NOMO-1 (cell line): ENCODE results near the gene MANBA.

ENCODE experiments used
- DNase-seq, 2 experiments: peaks; one replicate each; lab custom pipeline; 2025; ENCODE audit not compliant: unreplicated experiment in 2 of 2; lab: John Stamatoyannopoulos, UW

Gene MANBA

DNA sequence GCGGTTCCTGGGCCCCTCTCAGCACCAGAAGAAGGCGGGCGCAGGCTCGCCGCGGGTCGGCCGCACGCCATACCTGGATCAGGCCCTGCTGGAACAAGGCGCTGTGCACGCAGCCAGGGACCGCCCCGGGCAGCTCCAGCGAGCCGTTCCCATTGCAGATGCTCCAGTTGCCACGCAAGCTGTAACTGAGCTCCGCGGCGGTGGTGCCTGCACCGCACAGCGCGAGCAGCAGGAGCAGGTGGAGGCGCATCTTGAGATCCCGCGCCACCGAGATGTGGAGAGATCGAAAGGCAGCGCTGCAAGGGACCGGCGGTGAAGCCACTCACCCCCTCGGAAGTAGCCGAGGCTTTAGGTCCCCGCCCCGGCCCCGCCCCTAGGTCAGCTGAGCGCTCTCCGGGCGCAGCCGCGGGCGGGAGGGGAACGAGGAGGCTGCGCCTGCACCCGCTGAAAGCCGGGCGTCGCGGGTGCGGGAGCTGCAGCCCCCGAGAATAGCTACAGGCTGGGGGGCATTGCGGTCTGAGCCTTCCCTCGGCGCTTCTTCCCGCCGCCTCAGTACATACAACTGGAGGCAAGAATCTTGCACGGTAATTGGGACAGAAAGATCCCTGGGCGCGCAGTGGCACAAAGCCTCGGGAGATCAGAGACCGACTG is at the start of gene MANBA:
Gene MANBA, minus strand, starts transcription at position 324 of the 651 bp plus-strand sequence. Its CDS starts 74 bp downstream, at position 250.
- peak; percentile 80 to 89 for DNase-seq

DNA sequence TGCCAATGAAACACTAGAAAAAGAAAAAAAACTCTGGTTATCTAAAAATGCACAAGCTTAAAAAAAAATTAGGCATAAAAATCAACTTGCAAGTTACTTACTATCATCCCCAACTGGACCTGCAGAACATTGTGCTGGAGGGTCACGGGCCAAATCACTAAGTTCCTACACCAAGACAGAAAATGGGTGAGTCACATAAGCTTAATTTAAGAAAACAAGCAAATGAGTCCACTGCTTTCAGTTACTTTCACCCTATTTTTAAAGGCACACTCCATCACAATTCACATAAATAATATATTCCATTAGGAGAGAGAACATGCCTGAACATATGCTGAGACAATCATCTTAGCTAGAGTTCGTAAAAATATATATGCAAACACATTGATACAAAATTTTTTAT is 48.9 kb upstream of the MANBA start:
- no peak for DNase-seq

DNA sequence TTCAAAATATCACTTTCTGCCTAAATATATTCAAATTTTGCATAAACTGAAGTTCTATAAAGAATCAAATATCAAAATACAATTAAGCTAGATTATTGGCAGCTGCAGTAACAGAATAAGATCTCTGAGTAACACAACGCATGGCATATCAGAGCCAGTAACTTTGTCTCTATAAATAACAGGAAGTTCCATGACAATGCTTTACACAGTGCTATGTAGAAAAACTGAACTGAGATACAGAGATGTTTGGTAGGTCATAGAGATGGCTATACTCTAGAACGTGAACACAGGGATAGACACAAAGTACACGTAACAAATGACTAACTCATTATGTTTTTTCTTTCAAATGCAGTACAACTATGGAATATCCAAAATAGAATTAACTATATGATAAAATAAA is 48.4 kb upstream of the MANBA start:
- DNase-seq = no peak

DNA sequence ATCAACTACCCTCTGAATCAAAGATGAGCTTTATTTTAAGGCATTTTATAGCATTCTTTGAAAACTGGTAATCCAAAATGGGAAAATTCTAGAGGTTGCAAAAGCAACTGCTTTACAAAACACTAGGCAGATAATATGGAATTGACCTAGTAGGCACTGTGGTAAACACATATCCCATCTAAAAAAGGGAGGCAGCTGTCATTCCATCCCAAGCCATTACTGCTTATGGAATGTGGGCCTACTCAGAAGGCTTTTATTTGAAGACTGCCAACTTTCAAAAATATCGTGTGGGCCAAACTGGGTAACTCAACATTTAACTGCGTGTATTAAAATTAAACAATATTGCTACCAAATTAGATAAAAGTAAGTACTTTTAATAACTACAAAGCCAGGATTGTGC is 47.2 kb upstream of the MANBA start:
- DNase-seq = no peak

- no peak for DNase-seq
Observed at GRCh38 chr4:102807345-102807744, 46.6 kb upstream of the MANBA start.

DNA sequence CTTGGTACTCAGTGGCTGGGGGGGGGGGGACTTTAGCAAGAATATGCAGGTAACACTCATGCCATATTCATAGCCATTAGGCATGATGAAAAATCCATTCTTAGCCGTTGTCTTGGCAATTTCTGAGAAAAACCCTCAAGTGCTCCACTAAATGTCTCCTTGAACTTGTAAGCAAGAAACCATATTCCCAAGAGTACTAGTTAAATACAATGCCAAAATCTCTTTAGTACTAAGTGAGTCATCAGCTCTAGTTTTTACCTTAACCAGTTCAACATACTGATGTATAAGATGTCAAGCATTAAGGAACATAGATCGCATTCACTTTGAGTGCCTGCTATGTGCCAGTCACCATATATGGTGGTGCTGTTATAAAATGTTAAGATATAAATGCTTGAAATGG is 39.0 kb upstream of the MANBA start:
- DNase-seq = no peak

GRCh38 chr4:102794999-102795398 is 34.2 kb upstream of the MANBA start:
- DNase-seq = no peak

- DNase-seq = no peak
Observed at GRCh38 chr4:102792361-102792936, 31.7 kb upstream of the MANBA start.

DNA sequence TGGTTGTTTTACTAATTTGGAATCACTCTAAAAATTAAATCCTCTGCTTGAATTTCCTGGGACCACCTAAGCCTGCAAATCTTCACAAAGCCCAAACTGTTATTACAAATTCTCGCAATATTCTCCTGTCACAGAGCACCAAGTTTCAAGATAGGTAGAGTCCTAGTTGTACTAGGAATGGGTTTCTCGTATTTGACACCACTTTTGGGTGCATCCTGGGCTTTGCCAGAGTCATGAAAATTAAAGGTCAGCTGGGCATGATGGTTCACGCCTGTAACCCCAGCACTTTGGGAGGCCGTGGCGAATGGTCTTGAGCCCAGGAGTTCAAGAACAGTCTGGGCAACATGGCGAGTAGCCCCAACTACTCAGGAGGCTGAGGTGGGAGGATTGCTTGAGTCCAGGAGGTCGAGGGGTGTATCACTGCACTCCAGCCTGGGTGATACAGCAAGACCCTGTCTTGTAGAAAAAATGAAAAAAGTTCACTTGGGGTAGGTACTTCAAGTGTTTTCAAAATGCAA is 30.6 kb upstream of the MANBA start:
- no peak for DNase-seq

DNA sequence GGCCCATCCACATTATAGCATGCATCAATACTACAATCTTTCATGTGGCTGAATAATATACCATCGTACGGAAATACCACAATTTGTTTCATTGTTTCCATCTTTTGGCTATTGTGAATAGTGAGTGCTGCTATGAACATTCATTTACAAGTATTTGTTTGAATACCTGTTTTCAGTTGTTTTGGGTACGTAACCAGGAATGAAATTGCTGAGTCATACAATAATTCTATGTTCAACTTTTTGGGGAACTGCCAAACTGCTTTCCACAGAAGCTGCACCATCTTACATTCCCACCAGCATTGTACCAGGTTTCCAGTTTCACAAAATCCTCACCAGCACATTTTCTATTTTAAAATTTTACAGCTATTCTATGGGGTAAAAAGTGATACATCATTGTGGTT is 28.5 kb upstream of the MANBA start:
- peak in 1 of 2 experiments; percentile 12 for DNase-seq

GRCh38 chr4:102787944-102788343 is 27.2 kb upstream of the MANBA start:
- DNase-seq = no peak

DNA sequence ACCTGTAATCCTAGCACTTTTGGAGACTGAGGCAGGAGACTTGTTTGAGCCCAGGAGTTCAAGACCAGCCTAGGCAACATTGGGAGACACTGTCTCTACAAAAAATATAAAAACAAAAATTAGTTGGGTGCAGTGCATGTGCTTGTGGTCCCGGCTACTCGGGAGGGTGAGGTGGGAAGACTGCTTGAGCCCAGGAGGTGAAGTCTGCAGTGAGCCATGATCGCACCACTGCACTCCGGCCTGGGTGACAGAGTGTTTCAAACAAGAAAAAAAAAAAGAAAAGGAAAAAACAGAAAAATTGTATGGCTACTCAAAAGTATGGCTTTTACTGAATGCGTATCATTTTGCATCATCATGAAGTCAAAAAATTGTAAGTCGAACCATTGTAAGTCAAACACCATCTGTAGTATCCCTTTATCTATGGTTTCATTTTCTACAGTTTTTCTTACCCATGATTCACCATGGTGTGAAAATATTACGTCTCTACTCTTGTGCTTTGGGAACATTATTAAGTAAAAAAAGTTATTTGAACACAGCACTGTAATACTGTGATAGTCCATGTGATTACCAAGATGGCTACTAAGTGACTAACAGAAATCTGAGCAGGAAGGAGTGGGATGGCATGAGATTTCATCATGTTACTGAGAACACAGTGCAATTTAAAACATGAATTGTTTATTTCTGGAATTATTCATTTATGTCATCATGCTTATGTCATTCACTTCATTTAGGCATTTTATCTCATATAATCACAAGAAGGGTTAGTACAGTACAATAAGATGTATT is 26.5 kb upstream of the MANBA start:
- DNase-seq = no peak

DNA sequence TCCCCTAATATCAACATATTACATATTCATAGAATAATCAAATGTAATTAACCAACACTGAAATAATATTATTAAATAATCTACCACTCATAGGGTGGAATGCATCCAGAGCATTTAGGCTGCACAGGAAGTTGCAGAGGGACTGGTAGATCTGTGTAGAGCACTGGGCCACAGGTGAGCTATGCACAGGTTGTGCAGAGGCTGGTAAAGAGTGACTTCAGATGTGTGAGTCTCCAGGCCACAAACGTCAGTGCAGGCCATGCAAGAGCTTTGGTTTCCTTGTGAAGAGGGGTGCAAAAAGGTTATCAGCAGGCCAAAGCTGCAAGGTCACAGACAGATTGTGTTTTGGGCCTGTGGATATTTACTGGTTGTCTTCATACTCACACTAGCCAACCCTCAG is 25.5 kb upstream of the MANBA start:
- DNase-seq = no peak

- no peak for DNase-seq
Observed at GRCh38 chr4:102783006-102783405, 22.2 kb upstream of the MANBA start.

DNA sequence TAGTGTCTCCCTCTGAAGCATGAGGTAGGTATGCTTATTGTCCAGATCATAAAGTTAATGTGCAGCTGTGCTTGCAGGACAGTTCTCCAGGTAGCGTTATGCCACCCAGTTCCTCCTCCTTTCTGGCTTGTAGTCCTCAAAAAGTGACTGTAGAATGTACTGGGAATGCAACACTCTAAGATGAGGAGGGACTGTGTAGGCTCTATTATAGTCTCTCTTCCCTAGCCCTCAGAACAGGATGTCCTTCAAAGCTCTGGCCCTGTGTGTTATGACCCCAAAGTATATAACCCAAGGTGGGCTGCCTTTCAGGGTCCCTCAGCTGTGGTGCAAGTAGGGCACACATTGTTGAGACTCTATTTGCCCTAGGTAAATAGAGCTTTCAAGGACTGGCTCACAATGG is 20.8 kb upstream of the MANBA start:
- DNase-seq = no peak

DNA sequence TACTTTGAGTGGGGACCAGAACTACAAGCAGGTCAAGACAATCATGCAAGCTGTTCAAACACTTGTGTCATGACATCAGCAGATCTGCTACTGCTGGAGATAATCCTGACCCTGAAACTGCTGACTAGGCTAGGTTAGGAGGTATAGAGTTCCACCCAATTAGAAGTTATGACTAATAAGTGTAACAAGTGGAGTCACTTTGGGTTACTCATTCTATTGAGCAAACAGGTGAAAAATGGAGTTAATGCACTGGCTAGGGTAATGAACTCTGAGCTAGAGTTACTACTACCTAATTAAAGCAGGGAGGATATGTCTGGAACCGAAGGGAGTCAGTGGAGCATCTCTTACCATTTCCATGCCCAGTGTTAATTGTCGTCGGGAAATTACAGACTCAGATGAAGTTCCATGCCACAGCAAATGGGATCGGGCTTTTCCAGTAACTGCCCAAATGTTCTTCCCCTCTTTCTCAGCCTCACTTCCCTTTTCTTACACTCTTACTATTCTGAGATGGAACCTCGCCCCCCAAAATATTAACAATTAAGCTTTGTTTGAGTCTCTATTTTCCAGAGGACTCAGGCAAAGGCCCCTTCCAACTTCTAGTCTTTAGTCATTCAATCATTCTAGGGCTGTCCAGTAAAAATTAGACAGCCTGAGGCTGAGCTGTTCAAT is 19.8 kb upstream of the MANBA start:
- DNase-seq = peak in 1 of 2 experiments; percentile 53

GRCh38 chr4:102779204-102779603 is 18.4 kb upstream of the MANBA start:
- DNase-seq = peak; percentile 55 to 61

GRCh38 chr4:102778720-102779119 is 18.0 kb upstream of the MANBA start:
- DNase-seq = no peak

DNA sequence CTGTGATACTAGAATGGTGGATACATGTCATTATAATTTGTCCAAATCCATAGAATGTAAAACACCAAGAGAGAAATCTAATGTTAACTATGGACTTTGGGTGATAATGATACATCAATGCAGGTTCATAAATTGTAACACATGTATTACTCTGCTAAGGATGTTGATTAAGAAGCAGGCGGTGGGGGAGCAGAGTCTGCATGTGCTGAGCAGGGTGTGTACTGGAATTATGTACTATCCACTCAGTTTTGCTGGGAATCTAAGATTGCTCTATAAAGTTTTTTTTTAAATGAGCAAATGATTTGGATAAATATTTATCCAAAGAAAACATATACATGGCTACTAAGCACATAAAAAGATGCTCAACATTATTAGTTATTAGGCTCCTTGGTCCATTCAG is 15.0 kb upstream of the MANBA start:
- no peak for DNase-seq

DNA sequence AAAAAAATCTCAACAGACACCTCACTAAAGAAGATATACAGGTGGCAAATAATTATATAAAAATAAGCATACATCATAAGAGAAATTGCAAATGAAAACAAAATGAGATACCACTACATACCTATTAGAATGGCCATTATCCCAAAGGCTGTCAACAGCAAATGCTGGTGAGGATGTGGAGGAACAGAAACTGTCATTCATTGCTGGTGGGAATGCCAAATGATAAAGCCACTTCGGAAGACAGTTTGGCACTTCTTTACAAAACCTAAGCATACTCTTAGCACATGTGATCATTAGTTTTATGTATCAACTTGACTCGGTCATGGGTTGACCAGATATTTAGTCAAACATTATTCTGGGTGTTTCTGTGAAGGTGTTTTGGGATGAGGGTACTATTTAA is 13.5 kb upstream of the MANBA start:
- no peak for DNase-seq

DNA sequence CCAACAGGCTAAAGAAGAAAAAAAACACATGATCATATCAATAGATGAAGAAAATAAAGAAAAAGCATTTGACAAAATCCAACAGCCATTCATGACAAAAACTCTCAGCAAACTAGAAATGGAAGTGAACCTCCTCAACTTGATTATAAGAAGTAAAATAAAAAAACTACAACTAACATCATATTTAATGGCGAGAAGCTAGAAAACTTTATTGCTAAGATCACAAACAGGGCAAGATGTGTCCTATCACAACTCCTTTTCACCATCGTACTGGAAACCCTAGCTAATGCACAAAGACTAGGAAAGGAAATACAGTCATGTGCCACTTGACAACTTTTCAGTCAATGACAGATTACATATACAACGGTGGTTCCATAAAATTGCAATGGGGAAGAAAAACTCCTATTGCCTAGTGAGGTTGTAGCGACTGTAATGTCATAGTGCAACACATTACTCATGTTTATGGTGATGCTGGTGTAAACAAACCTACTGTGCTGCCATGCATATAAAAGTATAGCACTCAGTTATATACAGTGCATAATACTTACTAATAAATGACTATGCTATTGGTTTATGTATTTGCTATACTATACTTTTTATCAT is 12.1 kb upstream of the MANBA start:
- DNase-seq = no peak
